SU-DHL-6 (cell line): ENCODE measurements around the gene RBX1.

ENCODE experiments used
- H2AFZ ChIP-seq: fragments of 200-600 bp; sonication (generic); 2 replicates; pipeline ENCODE4 v1.6.1; 2014; ENCODE audit warnings: low read depth, mild to moderate bottlenecking, moderate library complexity, mixed read lengths, antibody characterized with exemption, low read length; ENCODE audit not compliant: severe bottlenecking
- H3F3A ChIP-seq: fragments of 200-600 bp; shearing (Covaris generic); 2 replicates; pipeline ENCODE4 v1.6.0; 2016; ENCODE audit warnings: antibody characterized with exemption, mild to moderate bottlenecking; ENCODE audit not compliant: insufficient read depth
- H3K27ac ChIP-seq: fragments of 200-600 bp; sonication (generic); 2 replicates; pipeline ENCODE4 v1.5.1; 2016; ENCODE audit warnings: low read depth, mild to moderate bottlenecking, low read length, moderate library complexity, mixed read lengths
- H3K27me3 ChIP-seq: fragments of 200-600 bp; sonication (generic), shearing (Covaris generic); 2 replicates; pipeline ENCODE4 v1.6.0; 2014; ENCODE audit warnings: mild to moderate bottlenecking, low read length
- H3K36me3 ChIP-seq: fragments of 200-600 bp; sonication (generic); 2 replicates; pipeline ENCODE4 v1.6.1; 2014; ENCODE audit warnings: mild to moderate bottlenecking, low read length, mixed read lengths
- H3K4me2 ChIP-seq: fragments of 300-600, 200-600 bp; shearing (Covaris generic), sonication (generic); 2 replicates; pipeline ENCODE4 v1.6.0; 2014; ENCODE audit warnings: low read length, low read depth, mild to moderate bottlenecking; ENCODE audit not compliant: poor library complexity, severe bottlenecking
- H3K4me3 ChIP-seq: fragments of 200-600 bp; sonication (generic); 2 replicates; pipeline ENCODE4 v1.5.1; 2014; ENCODE audit warnings: antibody characterized with exemption, low read length, mild to moderate bottlenecking, mixed read lengths; ENCODE audit not compliant: insufficient read depth, poor library complexity, severe bottlenecking
- H3K79me2 ChIP-seq: fragments of 200-600 bp; sonication (generic); 2 replicates; pipeline ENCODE4 v1.6.1; 2014; ENCODE audit warnings: mild to moderate bottlenecking, low read length, moderate library complexity; ENCODE audit not compliant: insufficient read depth
- H3K9ac ChIP-seq: fragments of 200-600 bp; sonication (generic); 2 replicates; pipeline ENCODE4 v1.7.0; 2014; ENCODE audit warnings: mild to moderate bottlenecking, low read length
- H3K9me2 ChIP-seq: fragments of 200-600 bp; sonication (generic); replicated peaks from 2 replicates; pipeline ENCODE4 v1.6.1; 2014; ENCODE audit warnings: low read length; ENCODE audit not compliant: insufficient read depth
- H3K9me3 ChIP-seq: fragments of 200-600 bp; sonication (generic); 2 replicates; pipeline ENCODE4 v1.6.1; 2014; ENCODE audit warnings: low read length, mixed read lengths; ENCODE audit not compliant: insufficient read depth
- H4K20me1 ChIP-seq: fragments of 200-600 bp; sonication (generic); 2 replicates; pipeline ENCODE4 v1.6.1; 2014; ENCODE audit warnings: low read depth, mild to moderate bottlenecking, antibody characterized with exemption, low read length, moderate library complexity, mixed read lengths
- EZH2phosphoT487 ChIP-seq: fragments of 200-600 bp; sonication (generic), shearing (Covaris generic); conservative IDR thresholded peaks from 2 replicates; pipeline ENCODE4 v1.6.1; 2018; ENCODE audit warnings: mild to moderate bottlenecking, antibody characterized with exemption, low read length, moderate library complexity, mixed read lengths
- TF ChIP-seq, protein P1 (sequence below): fragments of 200-600 bp; sonication (generic); IDR thresholded peaks from one replicate; pipeline ENCODE4 v1.5.1; 2017; ENCODE audit warnings: antibody characterized with exemption, mild to moderate bottlenecking, low read length, moderate library complexity; ENCODE audit not compliant: insufficient read depth, poor library complexity, severe bottlenecking

The RBX1 gene

DNA sequence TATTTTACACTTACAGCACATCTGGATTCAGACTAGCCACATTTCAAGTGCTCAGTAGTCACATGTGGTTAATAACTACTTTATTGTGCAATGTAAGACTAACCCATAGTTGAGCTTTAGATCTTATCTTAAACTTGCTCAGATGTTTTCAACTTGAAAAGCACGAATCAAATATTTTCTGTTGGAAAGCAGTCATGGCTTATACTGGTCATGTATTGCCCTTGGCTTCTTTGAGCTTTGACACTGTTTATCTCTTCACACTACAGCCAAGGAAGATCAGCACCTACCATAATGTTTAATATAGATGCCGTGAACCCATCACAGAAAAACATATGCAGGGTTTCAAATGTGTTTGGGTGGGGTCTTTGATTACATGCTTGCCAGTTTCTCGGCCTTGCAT is 4.4 kb downstream of the RBX1 start:
- Histone ChIP-seq H3K9me2 (no peaks in the 10 kb centered on the region), H3K9me3 (no peaks in the 10 kb centered on the region), H3K79me2 (peaks cover 84% of the 10 kb centered on the region), H3K4me2 (no peak overlapping the region), H3K4me3 (no peak overlapping the region), H4K20me1 (no peaks in the 10 kb centered on the region), H3K27me3 (no peaks in the 10 kb centered on the region), H2AFZ (no peak overlapping the region), H3K27ac (no peak overlapping the region), H3K9ac (no peak overlapping the region), H3F3A (peaks cover 9% of the 10 kb centered on the region; the same call in 1 of the 2 replicates), H3K36me3 (peaks cover 14% of the 10 kb centered on the region; the same call in 1 of the 2 replicates)
- no peak for TF ChIP-seq EZH2phosphoT487
- TF ChIP-seq, protein P1, sequence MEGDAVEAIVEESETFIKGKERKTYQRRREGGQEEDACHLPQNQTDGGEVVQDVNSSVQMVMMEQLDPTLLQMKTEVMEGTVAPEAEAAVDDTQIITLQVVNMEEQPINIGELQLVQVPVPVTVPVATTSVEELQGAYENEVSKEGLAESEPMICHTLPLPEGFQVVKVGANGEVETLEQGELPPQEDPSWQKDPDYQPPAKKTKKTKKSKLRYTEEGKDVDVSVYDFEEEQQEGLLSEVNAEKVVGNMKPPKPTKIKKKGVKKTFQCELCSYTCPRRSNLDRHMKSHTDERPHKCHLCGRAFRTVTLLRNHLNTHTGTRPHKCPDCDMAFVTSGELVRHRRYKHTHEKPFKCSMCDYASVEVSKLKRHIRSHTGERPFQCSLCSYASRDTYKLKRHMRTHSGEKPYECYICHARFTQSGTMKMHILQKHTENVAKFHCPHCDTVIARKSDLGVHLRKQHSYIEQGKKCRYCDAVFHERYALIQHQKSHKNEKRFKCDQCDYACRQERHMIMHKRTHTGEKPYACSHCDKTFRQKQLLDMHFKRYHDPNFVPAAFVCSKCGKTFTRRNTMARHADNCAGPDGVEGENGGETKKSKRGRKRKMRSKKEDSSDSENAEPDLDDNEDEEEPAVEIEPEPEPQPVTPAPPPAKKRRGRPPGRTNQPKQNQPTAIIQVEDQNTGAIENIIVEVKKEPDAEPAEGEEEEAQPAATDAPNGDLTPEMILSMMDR, result no peak

DNA sequence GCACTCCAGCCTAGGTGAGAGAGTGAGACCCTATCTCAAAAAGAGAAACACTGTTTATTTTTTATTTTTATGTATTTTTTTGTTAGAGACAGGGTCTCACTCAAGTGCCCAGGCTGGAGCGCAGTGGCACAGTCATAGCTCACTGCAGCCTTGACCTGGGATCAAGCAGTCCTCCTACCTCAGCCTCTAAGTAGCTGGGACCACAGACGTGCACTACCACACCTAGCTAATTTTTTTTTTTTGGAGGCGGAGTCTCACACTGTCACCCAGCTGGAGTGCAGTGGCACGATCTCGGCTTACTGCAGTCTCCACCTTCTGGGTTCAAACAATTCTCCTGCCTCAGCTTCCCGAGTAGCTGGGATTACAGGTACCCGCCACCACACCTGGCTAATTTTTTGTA is 6.4 kb downstream of the RBX1 start:
- H4K20me1 ChIP-seq, result no peaks in the 10 kb centered on the region
- peaks cover 9% of the 10 kb centered on the region; the same call in 1 of the 2 replicates for H3F3A ChIP-seq
- H3K4me3 ChIP-seq, result no peak overlapping the region
- no peaks in the 10 kb centered on the region for H3K27me3 ChIP-seq
- peaks cover 84% of the 10 kb centered on the region for H3K79me2 ChIP-seq
- H3K9me2 ChIP-seq, result no peaks in the 10 kb centered on the region
- no peaks in the 10 kb centered on the region for H3K9me3 ChIP-seq
- no peak overlapping the region for H3K9ac ChIP-seq
- TF ChIP-seq, protein P1, result no peak
- TF ChIP-seq EZH2phosphoT487, result no peak
- no peak overlapping the region for H2AFZ ChIP-seq
- peaks cover 14% of the 10 kb centered on the region; the same call in 1 of the 2 replicates for H3K36me3 ChIP-seq
- no peak overlapping the region for H3K27ac ChIP-seq
- H3K4me2 ChIP-seq, result no peak overlapping the region

DNA sequence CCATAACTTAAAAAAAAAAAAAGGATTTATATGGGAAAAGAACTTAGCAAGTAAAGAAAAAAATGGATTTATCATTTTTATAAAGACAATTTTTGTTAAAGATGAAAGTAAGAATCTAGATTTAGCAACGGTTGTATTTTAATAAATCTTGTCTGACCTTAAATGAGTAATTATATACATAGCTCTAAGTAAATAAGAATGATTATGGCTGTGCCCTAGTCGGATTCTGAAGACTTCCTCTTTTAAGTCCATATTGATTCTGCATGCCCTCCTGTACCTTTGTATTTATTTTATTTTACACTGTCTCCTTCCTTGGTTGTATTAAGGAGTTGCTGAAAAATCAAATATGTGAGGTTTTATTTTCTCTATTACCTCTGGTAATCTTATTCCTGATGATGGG is 7.1 kb downstream of the RBX1 start:
- Histone ChIP-seq H3K4me3 (no peak overlapping the region), H3K9me3 (no peaks in the 10 kb centered on the region), H3K27ac (no peak overlapping the region), H3K36me3 (peaks cover 14% of the 10 kb centered on the region; the same call in 1 of the 2 replicates), H4K20me1 (no peaks in the 10 kb centered on the region), H3K9ac (no peak overlapping the region), H3K9me2 (no peaks in the 10 kb centered on the region), H3K79me2 (peaks cover 81% of the 10 kb centered on the region), H3K4me2 (no peak overlapping the region), H2AFZ (no peak overlapping the region), H3K27me3 (no peaks in the 10 kb centered on the region), H3F3A (peaks cover 9% of the 10 kb centered on the region; the same call in 1 of the 2 replicates)
- TF ChIP-seq EZH2phosphoT487, result no peak
- TF ChIP-seq, protein P1, result no peak

DNA sequence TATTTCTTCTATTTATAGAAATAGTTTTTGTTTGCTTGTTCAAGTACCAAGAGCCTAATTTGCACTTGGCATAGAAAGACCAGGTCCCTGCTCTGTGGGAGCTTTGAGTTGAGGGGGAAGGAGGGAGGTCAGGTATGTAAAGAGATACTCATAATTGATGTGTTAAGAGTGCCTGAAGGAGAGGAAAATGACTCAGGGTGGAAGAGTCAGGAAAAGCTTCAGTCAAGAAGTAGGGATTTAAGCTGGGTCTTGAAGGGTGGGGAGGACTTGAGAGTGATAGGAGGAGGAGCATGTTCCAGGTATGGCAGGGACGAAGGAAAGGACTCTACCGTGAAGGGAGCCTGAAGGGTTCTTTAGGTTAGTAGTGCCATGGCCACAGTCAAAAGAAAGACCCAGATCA is 9.0 kb downstream of the RBX1 start:
- H3K79me2 ChIP-seq, result peaks cover 72% of the 10 kb centered on the region
- peaks cover 22% of the 10 kb centered on the region for H3K36me3 ChIP-seq

More for the DNA sequence above, 9.0 kb downstream of the RBX1 start:
- H3K9ac ChIP-seq, result no peak overlapping the region
- peaks cover 5% of the 10 kb centered on the region; the same call in 1 of the 2 replicates for H3F3A ChIP-seq
- no peak overlapping the region for H3K4me2 ChIP-seq
- H3K9me3 ChIP-seq, result no peaks in the 10 kb centered on the region
- H3K27ac ChIP-seq, result no peak overlapping the region
- H3K27me3 ChIP-seq, result no peaks in the 10 kb centered on the region
- H3K4me3 ChIP-seq, result no peak overlapping the region
- no peaks in the 10 kb centered on the region for H4K20me1 ChIP-seq
- H2AFZ ChIP-seq, result no peak overlapping the region
- TF ChIP-seq, protein P1, result no peak
- no peak for TF ChIP-seq EZH2phosphoT487
- H3K9me2 ChIP-seq, result no peaks in the 10 kb centered on the region
